PC-3 (cell line): Measurements from ENCODE around the gene MAPKAP1. TPM values are rescaled to one million over a fixed set of nuclear protein-coding genes. Genes with fewer than 3 reads are reported as not detected.
A peak's percentile ranks its signal among the peaks of the same experiment; 100 is the strongest.

Experiments used
- ATAC-seq: fragments of 200-7000 bp; cut with Tn5 transposase; 2 replicates; pipeline ENCODE4 v1.9.1; 2020; ENCODE audit warnings: mild to moderate bottlenecking, moderate library complexity
- BruUV-seq: library from RNA; stranded (reverse); fragments of 400-500 nt; replicated peaks from 2 replicates; lab custom pipeline; 2021; lab: Mats Ljungman, UMichigan
- CTCF ChIA-PET: fragments of 300-600 bp; sonication (Branson Sonifier 250); formaldehyde crosslinking; loops from one replicate; lab custom pipeline; 2022; ENCODE audit warnings: antibody characterized with exemption; lab: Charles Lee
- POLR2A ChIA-PET: fragments of 300-600 bp; sonication (Branson Sonifier 250); formaldehyde crosslinking; loops from one replicate; lab custom pipeline; 2022; ENCODE audit warnings: antibody characterized with exemption; ENCODE audit not compliant: unreplicated experiment; lab: Charles Lee
- DNase-seq: peaks from one replicate; pipeline ENCODE4 v3.0.0-alpha.2; 2015
- H2AFZ ChIP-seq: fragments of 300-600 bp; sonication (generic); 2 replicates; pipeline ENCODE4 v1.6.0; 2016; ENCODE audit warnings: antibody characterized with exemption, low read length
- H3F3A ChIP-seq: fragments of 300-600 bp; sonication (generic); one replicate; pipeline ENCODE4 v1.6.0; 2017; ENCODE audit warnings: antibody characterized with exemption, low read length, control low read depth, mild to moderate bottlenecking; ENCODE audit not compliant: unreplicated experiment
- H3K27ac ChIP-seq: fragments of 300-600 bp; sonication (generic); 2 replicates; pipeline ENCODE4 v1.5.1; 2016; ENCODE audit warnings: mild to moderate bottlenecking, low read length
- H3K27me3 ChIP-seq: fragments of 300-600 bp; sonication (generic); 2 replicates; pipeline ENCODE4 v1.6.1; 2016; ENCODE audit warnings: low read length, mixed read lengths
- H3K36me3 ChIP-seq: fragments of 300-600 bp; sonication (generic); 2 replicates; pipeline ENCODE4 v1.6.1; 2016; ENCODE audit warnings: low read depth, mixed run types, low read length, mixed read lengths
- H3K4me1 ChIP-seq: fragments of 300-600 bp; sonication (generic); 2 replicates; pipeline ENCODE4 v1.5.1; 2016; ENCODE audit warnings: low read length; ENCODE audit not compliant: insufficient read depth
- H3K4me2 ChIP-seq: fragments of 300-600 bp; sonication (generic); 2 replicates; pipeline ENCODE4 v1.6.0; 2016; ENCODE audit warnings: low read length
- H3K4me3 ChIP-seq: fragments of 300-600 bp; sonication (generic); 2 replicates; pipeline ENCODE4 v1.5.1; 2016; ENCODE audit warnings: mild to moderate bottlenecking, low read length, mixed read lengths
- H3K79me2 ChIP-seq: fragments of 300-600 bp; sonication (generic); 2 replicates; pipeline ENCODE4 v1.6.1; 2017; ENCODE audit warnings: low read length, mixed read lengths
- H3K9ac ChIP-seq: fragments of 300-600 bp; sonication (generic); 2 replicates; pipeline ENCODE4 v1.6.0; 2016; ENCODE audit warnings: mild to moderate bottlenecking, low read length
- H3K9me2 ChIP-seq: fragments of 300-600 bp; sonication (generic); replicated peaks from 2 replicates; pipeline ENCODE4 v1.6.1; 2016; ENCODE audit warnings: mixed run types, low read length, mixed read lengths
- H3K9me3 ChIP-seq: fragments of 300-600 bp; sonication (generic); 2 replicates; pipeline ENCODE4 v1.6.1; 2016; ENCODE audit warnings: low read length, mixed read lengths
- H4K20me1 ChIP-seq: fragments of 300-600 bp; sonication (generic); 2 replicates; pipeline ENCODE4 v1.6.1; 2016; ENCODE audit warnings: low read length, mixed read lengths
- CTCF ChIP-seq: fragments of 300-600 bp; sonication (generic); conservative IDR thresholded peaks from 2 replicates; pipeline ENCODE4 v1.5.1; 2017; ENCODE audit warnings: antibody characterized with exemption, low read depth, mild to moderate bottlenecking, low read length
- EZH2 ChIP-seq: fragments of 300-600 bp; sonication (generic); IDR thresholded peaks from one replicate; pipeline ENCODE4 v1.6.1; 2017; ENCODE audit warnings: antibody characterized with exemption, mild to moderate bottlenecking, low read length; ENCODE audit not compliant: unreplicated experiment
- EZH2phosphoT487 ChIP-seq: fragments of 300-600 bp; sonication (generic); IDR thresholded peaks from 2 replicates; pipeline ENCODE4 v1.6.1; 2018; ENCODE audit warnings: mild to moderate bottlenecking, antibody characterized with exemption, low read length, borderline replicate concordance
- intact Hi-C: fragments of 100-400 bp; cut with micrococcal nuclease; formaldehyde crosslinking; loops from 2 replicates; pipeline ENCODE4 v1.9.0; 2023
- total RNA-seq: library from RNA; depleted of rRNA; stranded (reverse); fragments of >200 nt; gene quantifications from 2 replicates; pipeline ENCODE4 v1.2.3, GENCODE V29; 2014

MAPKAP1 gene
- total RNA-seq, 1 experiment from 2014 or later = 128 TPM

- intact Hi-C loops = no loop called here
- Histone ChIP-seq H3K4me1 (peaks cover 28% of the 10 kb centered on the region), H3K27me3 (no peaks in the 10 kb centered on the region), H3K27ac (peak overlapping the region; percentile 93), H3K4me2 (peak overlapping the region; percentile 84), H3F3A (no peaks in the 10 kb centered on the region), H3K9me3 (no peaks in the 10 kb centered on the region), H2AFZ (peak overlapping the region; percentile 49; the same call in 1 of the 2 replicates), H3K9me2 (no peaks in the 10 kb centered on the region), H3K79me2 (peaks cover 37% of the 10 kb centered on the region), H3K9ac (peak overlapping the region; percentile 57), H4K20me1 (no peaks in the 10 kb centered on the region), H3K36me3 (no peaks in the 10 kb centered on the region), H3K4me3 (peak overlapping the region; percentile 35)
- TF ChIP-seq CTCF = no peak
- no peak for TF ChIP-seq EZH2
- TF ChIP-seq EZH2phosphoT487 = no peak
- ATAC-seq (peak; percentile 98), DNase-seq (peak; percentile 85)
- BruUV-seq = no TSS peak
- ChIA-PET CTCF (no interaction called here), POLR2A (no interaction called here)
These were observed 57.7 kb downstream of the MAPKAP1 start for GRCh38 chr9:125649315-125649714.

GRCh38 chr9:125648294-125648693 lies 58.7 kb downstream of the MAPKAP1 start:
- no peak overlapping the region for H2AFZ ChIP-seq
- peaks cover 37% of the 10 kb centered on the region for H3K79me2 ChIP-seq
- no peak for DNase-seq
- H3K4me1 ChIP-seq = peaks cover 28% of the 10 kb centered on the region
- H3K36me3 ChIP-seq = no peaks in the 10 kb centered on the region
- H3K9me2 ChIP-seq = no peaks in the 10 kb centered on the region
- H3K9ac ChIP-seq = no peak overlapping the region
- no peaks in the 10 kb centered on the region for H3K27me3 ChIP-seq
- ChIA-PET CTCF (no interaction called here), POLR2A (no interaction called here)
- no peak for ATAC-seq
- no peaks in the 10 kb centered on the region for H3K9me3 ChIP-seq
- intact Hi-C loops = no loop called here
- no peaks in the 10 kb centered on the region for H4K20me1 ChIP-seq
- no peaks in the 10 kb centered on the region for H3F3A ChIP-seq
- BruUV-seq = no TSS peak
- H3K4me3 ChIP-seq = no peak overlapping the region
- TF ChIP-seq EZH2 (no peak), CTCF (no peak), EZH2phosphoT487 (no peak)
- 0 out of 2 replicates have a peak overlapping the region, but pooled peaks have one; percentile 93 for H3K27ac ChIP-seq
- no peak overlapping the region for H3K4me2 ChIP-seq

- H3K4me2 ChIP-seq = no peak overlapping the region
- no peak overlapping the region for H3K9ac ChIP-seq
- H3K9me3 ChIP-seq = no peaks in the 10 kb centered on the region
- intact Hi-C loops = no loop called here
- H3K9me2 ChIP-seq = no peaks in the 10 kb centered on the region
- no peak overlapping the region for H3K4me3 ChIP-seq
- TF ChIP-seq CTCF (no peak), EZH2 (no peak), EZH2phosphoT487 (no peak)
- H3K27me3 ChIP-seq = no peaks in the 10 kb centered on the region
- H3K4me1 ChIP-seq = peaks cover 28% of the 10 kb centered on the region
- DNase-seq (no peak), ATAC-seq (no peak)
- H2AFZ ChIP-seq = no peak overlapping the region
- no peaks in the 10 kb centered on the region for H4K20me1 ChIP-seq
- no TSS peak for BruUV-seq
- no peaks in the 10 kb centered on the region for H3K36me3 ChIP-seq
- ChIA-PET POLR2A (interaction anchor here (0.6 kb wide), 1 partner anchor 107 kb away, joined by 5 read pairs; no protein-coding TSS in a partner anchor), CTCF (interaction anchor here (0.6 kb wide), 1 partner anchor 505 kb away, joined by 9 read pairs; no protein-coding TSS in a partner anchor)
- peaks cover 34% of the 10 kb centered on the region for H3K79me2 ChIP-seq
- no peaks in the 10 kb centered on the region for H3F3A ChIP-seq
- H3K27ac ChIP-seq = no peak overlapping the region
These were observed 60.3 kb downstream of the MAPKAP1 start for GRCh38 chr9:125646621-125647100.
